ENCODE data around the gene FAM204A.

FAM204A gene

DNA sequence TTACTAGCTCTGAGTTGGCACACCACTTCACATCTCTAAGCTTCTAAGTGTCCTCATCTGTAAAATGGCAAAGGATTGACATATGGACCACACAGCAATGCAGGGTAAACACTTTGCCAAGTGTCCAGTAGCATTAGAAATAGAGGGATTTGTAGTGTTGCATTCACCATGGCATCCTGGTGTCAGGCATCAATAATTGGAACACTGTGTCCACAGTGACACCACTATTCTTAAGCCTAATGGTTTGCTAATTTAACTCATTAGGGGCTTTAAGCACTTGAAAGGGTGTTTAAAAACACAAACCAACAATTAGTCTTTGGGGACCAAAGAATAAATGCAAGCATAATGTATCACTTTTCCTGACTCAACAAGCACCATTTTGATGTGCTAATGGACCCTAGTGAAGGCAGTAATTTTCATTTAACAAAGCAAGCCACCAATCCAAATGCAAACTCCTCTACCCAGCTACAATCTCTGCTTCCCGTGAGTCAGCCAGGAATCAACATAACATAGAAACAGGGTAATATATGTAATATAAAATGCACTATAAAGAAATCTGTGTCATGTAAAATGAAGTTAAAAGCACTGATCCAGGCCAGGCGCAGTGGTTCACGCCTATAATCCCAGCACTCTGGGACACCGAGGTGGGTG is 75.9 kb downstream of the FAM204A start:
- no peak overlapping the region for H2AFZ ChIP-seq (ENCODE audit: low read depth, low read length)
- no peaks in the 10 kb centered on the region for H3K9me3 ChIP-seq (ENCODE audit: low read length)
- peaks cover 36% of the 10 kb centered on the region for H3K27me3 ChIP-seq (ENCODE audit: insufficient read depth, low read length)
- no peaks in the 10 kb centered on the region for H3K4me1 ChIP-seq (ENCODE audit: insufficient read depth, low read length)
- H3K4me3 ChIP-seq (ENCODE audit: low read length) = no peak overlapping the region
- no peaks in the 10 kb centered on the region for H3K36me3 ChIP-seq (ENCODE audit: insufficient read depth, low read length)

DNA sequence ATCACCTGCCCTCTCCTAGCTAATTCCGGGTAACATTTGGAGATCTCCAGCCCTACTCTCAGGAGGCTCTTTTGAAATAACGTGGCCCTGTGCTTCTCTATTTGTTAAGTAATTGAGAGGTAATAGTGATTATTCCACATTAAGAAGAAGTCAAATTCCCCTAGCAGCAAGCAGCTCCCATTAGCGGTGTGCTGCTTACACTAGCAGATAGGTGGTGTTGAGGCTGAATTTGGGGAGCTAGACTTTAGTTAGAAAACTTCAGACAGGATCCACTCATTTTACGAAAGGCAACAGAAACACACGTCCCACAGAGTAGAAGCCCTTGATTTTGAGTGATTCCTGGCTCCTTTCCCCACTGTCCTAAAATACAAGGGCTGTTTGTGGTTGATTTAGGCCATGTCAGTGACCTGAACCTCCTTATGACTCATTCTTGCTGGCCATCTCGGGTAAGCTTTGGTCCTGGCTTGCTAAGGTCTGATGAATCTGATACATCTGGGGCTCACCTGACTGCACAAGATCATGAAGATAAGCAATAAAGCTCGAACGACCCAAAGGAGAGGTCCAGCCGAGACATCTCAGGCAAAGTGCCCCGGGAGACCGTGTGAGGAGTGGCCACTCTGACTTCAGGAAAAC is 77.2 kb downstream of the FAM204A start:
- H2AFZ ChIP-seq (ENCODE audit: low read depth, low read length) = no peak overlapping the region
- no peaks in the 10 kb centered on the region for H3K4me1 ChIP-seq (ENCODE audit: insufficient read depth, low read length)
- H3K9me3 ChIP-seq (ENCODE audit: low read length) = no peaks in the 10 kb centered on the region
- H3K27me3 ChIP-seq (ENCODE audit: insufficient read depth, low read length) = peaks cover 36% of the 10 kb centered on the region
- no peak overlapping the region for H3K4me3 ChIP-seq (ENCODE audit: low read length)
- no peaks in the 10 kb centered on the region for H3K36me3 ChIP-seq (ENCODE audit: insufficient read depth, low read length)

DNA sequence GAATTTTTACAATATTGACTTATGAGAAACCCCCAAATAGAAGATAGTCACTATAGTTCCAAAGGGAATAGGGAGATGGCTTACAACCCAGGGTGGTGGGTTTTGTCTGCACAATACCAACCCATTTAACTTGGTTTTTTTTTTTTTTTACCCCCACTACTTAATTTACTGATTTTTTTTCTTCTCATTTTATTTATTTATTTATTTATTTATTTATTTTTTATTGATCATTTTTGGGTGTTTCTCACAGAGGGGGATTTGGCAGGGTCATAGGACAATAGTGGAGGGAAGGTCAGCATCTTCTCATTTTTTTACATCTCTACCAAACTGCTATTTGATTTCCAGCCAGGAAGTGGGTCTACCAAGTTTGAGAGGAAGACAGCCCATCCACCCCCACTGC is 77.9 kb downstream of the FAM204A start:
- H3K9me3 ChIP-seq (ENCODE audit: low read length) = no peaks in the 10 kb centered on the region
- no peaks in the 10 kb centered on the region for H3K36me3 ChIP-seq (ENCODE audit: insufficient read depth, low read length)

DNA sequence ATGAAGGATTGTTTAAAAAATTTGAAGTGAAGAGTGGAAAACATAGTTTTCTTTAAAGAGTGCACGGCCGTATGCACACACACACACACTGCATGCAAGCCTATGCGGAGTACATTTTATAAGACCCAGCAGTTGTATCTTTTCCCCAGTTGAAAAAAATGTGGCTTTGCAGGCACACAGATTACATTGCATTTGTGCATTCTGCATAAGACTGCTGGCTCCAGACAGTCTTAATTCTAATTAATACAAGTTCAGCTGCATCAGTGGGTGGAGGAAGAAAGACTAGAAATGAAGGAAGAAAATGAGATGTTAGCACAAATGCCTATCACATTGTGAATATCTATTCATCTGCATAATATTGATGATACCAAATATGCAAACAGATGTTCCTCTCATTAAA is 79.6 kb downstream of the FAM204A start:
- Histone ChIP-seq H3K9me3 (ENCODE audit: low read length) (no peaks in the 10 kb centered on the region), H3K4me3 (ENCODE audit: low read length) (no peak overlapping the region), H3K4me1 (ENCODE audit: insufficient read depth, low read length) (no peaks in the 10 kb centered on the region), H3K36me3 (ENCODE audit: insufficient read depth, low read length) (no peaks in the 10 kb centered on the region), H2AFZ (ENCODE audit: low read depth, low read length) (no peak overlapping the region), H3K27me3 (ENCODE audit: insufficient read depth, low read length) (peaks cover 28% of the 10 kb centered on the region)

More for the DNA sequence above, 77.9 kb downstream of the FAM204A start:
- H3K27me3 ChIP-seq (ENCODE audit: insufficient read depth, low read length) = peaks cover 30% of the 10 kb centered on the region
- H3K4me3 ChIP-seq (ENCODE audit: low read length) = no peak overlapping the region
- no peak overlapping the region for H2AFZ ChIP-seq (ENCODE audit: low read depth, low read length)
- no peaks in the 10 kb centered on the region for H3K4me1 ChIP-seq (ENCODE audit: insufficient read depth, low read length)

DNA sequence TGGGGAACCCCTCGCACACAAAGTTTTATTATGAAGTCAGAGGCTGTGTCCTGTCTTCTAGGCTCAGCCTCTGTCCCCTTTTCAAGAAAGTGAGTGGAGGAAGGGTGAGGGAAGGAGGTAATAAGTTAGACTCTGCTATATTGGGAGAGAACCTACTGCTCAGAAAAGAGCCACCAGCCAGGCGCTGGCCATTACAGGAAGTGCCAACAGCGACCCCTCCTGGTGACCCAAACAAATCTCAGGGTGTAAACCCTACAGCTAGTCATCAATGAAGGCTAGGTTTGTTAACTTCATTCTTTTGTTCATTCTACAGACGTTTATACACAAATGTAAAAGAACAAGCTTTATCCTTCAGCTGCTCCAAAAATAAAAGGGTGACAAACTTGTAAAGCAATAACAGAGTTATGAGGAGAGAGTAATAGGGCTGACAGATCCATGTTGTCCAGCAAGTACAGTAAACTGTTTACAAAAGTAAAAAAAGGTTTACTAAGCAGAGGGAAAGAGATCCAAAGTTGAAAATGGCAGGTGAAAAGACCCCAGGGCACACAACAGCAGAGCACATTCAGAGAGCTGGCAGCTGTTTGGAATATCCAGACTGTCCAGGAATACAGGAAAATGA is 82.7 kb downstream of the FAM204A start:
- Histone ChIP-seq H3K27me3 (ENCODE audit: insufficient read depth, low read length) (peaks cover 37% of the 10 kb centered on the region), H2AFZ (ENCODE audit: low read depth, low read length) (no peak overlapping the region), H3K9me3 (ENCODE audit: low read length) (no peaks in the 10 kb centered on the region), H3K4me1 (ENCODE audit: insufficient read depth, low read length) (no peaks in the 10 kb centered on the region), H3K36me3 (ENCODE audit: insufficient read depth, low read length) (no peaks in the 10 kb centered on the region), H3K4me3 (ENCODE audit: low read length) (no peak overlapping the region)

DNA sequence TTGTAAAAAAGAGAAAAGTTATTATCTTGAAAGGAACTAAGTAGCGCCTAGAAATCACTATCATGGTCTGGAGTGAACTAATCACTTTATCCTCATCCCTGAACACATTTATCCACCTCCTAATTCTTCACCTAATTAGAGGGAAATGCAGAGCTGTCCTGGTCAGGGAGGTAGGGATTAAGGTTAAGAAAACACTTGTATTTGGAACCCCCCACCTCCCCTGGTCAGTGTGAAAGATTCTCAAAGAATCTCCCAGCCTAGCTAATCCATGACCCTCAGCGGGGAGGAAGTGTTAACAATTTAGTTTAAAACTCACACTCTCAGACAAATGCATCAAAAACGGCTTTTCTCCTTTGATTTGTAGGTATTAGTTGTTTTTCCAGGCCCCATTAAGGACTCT is 83.8 kb downstream of the FAM204A start:
- Histone ChIP-seq H3K9me3 (ENCODE audit: low read length) (no peaks in the 10 kb centered on the region), H2AFZ (ENCODE audit: low read depth, low read length) (no peak overlapping the region), H3K4me1 (ENCODE audit: insufficient read depth, low read length) (no peaks in the 10 kb centered on the region), H3K4me3 (ENCODE audit: low read length) (no peak overlapping the region), H3K27me3 (ENCODE audit: insufficient read depth, low read length) (peaks cover 43% of the 10 kb centered on the region), H3K36me3 (ENCODE audit: insufficient read depth, low read length) (no peaks in the 10 kb centered on the region)

DNA sequence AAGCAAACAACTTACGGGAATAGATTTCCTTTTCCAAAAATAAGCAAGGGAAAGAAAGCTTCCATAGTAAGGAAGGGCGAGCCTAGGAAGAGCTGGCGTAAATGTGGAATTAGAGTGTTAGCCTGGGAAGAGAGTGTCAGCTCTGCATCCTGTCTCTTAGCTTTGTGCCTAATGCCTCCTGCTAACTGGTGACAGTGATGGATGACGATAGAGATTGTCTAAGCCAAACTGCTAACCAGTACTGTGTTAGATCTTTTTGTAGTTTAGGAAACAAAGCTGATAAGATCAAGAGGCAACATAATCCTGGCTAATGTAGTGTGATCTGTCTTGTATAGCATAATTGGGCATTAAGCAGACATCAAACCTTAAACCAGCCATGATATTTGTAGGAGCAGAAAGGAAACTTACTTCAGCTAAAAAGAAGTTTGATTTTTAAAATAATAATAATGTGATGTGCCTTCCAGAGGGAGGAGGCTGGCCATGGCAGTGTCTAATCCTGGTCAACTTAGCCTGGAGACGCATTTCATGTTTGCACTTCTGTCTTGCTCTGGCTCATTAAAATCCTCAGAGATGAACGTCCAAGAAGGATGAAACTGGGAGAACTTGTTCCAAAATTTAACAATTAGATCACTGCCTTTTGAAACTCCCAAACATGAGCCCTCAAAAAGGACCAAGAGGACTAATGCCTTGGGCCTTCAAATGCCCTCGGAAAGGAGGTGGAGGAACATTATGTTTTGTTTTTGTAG is 85.1 kb downstream of the FAM204A start:
- no peaks in the 10 kb centered on the region for H3K4me1 ChIP-seq (ENCODE audit: insufficient read depth, low read length)

DNA sequence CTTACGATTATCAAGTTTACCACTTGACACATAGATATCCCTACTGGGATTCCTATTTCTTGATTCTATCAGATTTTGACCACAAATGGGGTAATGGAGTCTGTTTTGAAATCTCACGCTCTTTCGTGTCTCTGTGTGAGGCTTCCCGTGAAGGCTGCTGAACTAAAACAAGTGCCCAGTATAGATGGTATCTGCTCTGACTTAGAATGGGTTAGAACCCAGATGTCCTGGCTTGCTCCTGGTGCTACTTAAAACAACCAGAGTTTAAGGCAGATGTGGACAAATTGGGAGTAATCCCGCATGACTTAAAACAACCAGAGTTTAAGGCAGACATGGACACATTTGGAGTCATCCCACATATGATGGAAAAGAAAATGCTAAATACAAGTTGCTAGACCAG is 85.9 kb downstream of the FAM204A start:
- H2AFZ ChIP-seq (ENCODE audit: low read depth, low read length) = no peak overlapping the region

More for the DNA sequence above, 85.1 kb downstream of the FAM204A start:
- peaks cover 45% of the 10 kb centered on the region for H3K27me3 ChIP-seq (ENCODE audit: insufficient read depth, low read length)
- no peak overlapping the region for H2AFZ ChIP-seq (ENCODE audit: low read depth, low read length)
- no peak overlapping the region for H3K4me3 ChIP-seq (ENCODE audit: low read length)
- no peaks in the 10 kb centered on the region for H3K36me3 ChIP-seq (ENCODE audit: insufficient read depth, low read length)
- H3K9me3 ChIP-seq (ENCODE audit: low read length) = no peaks in the 10 kb centered on the region

DNA sequence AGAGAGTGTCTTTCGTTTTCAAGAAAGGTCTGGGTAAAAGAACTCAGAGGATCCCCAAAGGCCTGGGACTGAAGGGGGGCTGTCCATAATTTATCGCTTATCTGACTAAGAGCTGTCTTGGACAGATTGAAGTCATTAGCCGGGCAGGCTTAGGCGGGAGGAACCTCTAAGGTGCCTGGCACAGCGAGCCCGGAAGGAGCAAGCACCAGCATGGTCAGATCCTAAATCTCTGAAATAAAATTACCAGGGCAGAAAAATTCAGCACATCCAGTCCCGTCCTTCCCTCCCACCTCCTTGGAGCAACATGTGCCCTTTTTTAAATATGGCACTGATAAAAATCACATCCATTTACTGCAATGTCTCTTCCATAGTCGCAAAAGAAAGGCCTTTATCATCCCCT is 86.8 kb downstream of the FAM204A start:
- no peaks in the 10 kb centered on the region for H3K4me1 ChIP-seq (ENCODE audit: insufficient read depth, low read length)
- H3K4me3 ChIP-seq (ENCODE audit: low read length) = no peak overlapping the region
- peaks cover 49% of the 10 kb centered on the region for H3K27me3 ChIP-seq (ENCODE audit: insufficient read depth, low read length)

More for the DNA sequence above, 85.9 kb downstream of the FAM204A start:
- Histone ChIP-seq H3K4me3 (ENCODE audit: low read length) (no peak overlapping the region), H3K4me1 (ENCODE audit: insufficient read depth, low read length) (no peaks in the 10 kb centered on the region), H3K9me3 (ENCODE audit: low read length) (no peaks in the 10 kb centered on the region), H3K27me3 (ENCODE audit: insufficient read depth, low read length) (peaks cover 45% of the 10 kb centered on the region), H3K36me3 (ENCODE audit: insufficient read depth, low read length) (no peaks in the 10 kb centered on the region)

DNA sequence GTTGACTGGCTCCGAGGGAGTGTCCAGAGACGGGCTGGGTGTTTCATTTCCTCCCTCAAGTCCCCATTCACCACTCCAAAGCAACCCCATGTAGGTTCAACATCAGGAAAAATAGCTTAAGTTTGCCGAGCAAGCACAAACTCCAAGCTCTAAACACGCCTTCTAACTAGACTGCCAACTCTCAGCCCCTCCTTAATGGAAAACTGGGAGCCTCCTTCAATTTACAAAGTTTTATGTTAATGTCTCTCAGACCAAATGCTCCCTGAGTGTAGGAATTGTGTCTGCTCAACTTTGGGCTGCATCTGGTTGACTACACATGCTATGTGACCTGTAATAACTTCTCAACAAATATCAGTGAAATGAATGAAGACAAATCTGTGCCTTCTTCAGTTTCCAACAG is 87.5 kb downstream of the FAM204A start:
- Histone ChIP-seq H3K4me1 (ENCODE audit: insufficient read depth, low read length) (no peaks in the 10 kb centered on the region), H3K4me3 (ENCODE audit: low read length) (no peak overlapping the region), H3K36me3 (ENCODE audit: insufficient read depth, low read length) (no peaks in the 10 kb centered on the region), H3K27me3 (ENCODE audit: insufficient read depth, low read length) (peaks cover 50% of the 10 kb centered on the region), H3K9me3 (ENCODE audit: low read length) (no peaks in the 10 kb centered on the region), H2AFZ (ENCODE audit: low read depth, low read length) (no peak overlapping the region)

More for the DNA sequence above, 86.8 kb downstream of the FAM204A start:
- no peaks in the 10 kb centered on the region for H3K36me3 ChIP-seq (ENCODE audit: insufficient read depth, low read length)
- H3K9me3 ChIP-seq (ENCODE audit: low read length) = no peaks in the 10 kb centered on the region
- no peak overlapping the region for H2AFZ ChIP-seq (ENCODE audit: low read depth, low read length)

DNA sequence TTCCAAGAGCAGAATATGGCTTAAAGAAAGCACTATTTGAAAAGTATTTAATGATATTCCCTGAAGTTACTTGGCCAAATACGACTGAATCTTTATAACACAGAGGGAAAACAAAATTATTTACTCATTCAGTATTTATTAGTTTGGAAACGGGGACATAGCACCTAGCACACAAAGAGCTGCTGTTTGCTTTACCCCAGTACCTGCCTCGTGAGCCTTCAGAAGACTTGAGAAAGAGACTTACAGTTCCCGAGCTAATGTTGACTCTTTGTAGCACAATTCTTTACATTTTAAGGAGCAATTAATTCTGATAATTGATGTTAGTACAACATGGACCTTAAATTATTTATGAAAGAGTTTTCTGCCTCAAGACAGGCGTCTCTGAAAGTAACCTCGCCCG is 88.7 kb downstream of the FAM204A start:
- H3K36me3 ChIP-seq (ENCODE audit: insufficient read depth, low read length) = no peaks in the 10 kb centered on the region
- H3K27me3 ChIP-seq (ENCODE audit: insufficient read depth, low read length) = peaks cover 48% of the 10 kb centered on the region
- no peaks in the 10 kb centered on the region for H3K4me1 ChIP-seq (ENCODE audit: insufficient read depth, low read length)

DNA sequence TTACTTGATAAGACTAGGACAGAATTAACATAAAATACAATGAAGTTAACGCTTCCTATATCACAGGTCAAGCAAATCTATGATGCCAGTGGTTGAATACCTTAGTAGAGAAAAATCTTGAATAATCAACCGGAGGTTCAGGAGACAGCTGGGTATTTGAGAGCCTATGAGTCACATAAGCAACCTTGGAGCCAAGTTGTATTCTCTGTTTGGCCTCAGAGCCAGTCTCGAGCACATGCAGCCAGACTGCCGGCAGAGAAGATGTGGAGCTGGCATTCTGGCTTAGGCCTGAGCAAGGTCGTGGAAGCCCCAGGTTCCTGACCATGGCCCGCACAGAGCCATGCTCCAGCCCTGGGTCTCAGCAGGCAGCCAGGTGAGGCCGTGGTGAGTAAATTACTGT is 90.3 kb downstream of the FAM204A start:
- Histone ChIP-seq H3K9me3 (ENCODE audit: low read length) (no peaks in the 10 kb centered on the region), H3K27me3 (ENCODE audit: insufficient read depth, low read length) (peaks cover 48% of the 10 kb centered on the region), H3K36me3 (ENCODE audit: insufficient read depth, low read length) (no peaks in the 10 kb centered on the region), H3K4me1 (ENCODE audit: insufficient read depth, low read length) (no peaks in the 10 kb centered on the region), H3K4me3 (ENCODE audit: low read length) (no peak overlapping the region), H2AFZ (ENCODE audit: low read depth, low read length) (no peak overlapping the region)

More for the DNA sequence above, 88.7 kb downstream of the FAM204A start:
- H3K4me3 ChIP-seq (ENCODE audit: low read length) = no peak overlapping the region
- H3K9me3 ChIP-seq (ENCODE audit: low read length) = no peaks in the 10 kb centered on the region
- no peak overlapping the region for H2AFZ ChIP-seq (ENCODE audit: low read depth, low read length)

DNA sequence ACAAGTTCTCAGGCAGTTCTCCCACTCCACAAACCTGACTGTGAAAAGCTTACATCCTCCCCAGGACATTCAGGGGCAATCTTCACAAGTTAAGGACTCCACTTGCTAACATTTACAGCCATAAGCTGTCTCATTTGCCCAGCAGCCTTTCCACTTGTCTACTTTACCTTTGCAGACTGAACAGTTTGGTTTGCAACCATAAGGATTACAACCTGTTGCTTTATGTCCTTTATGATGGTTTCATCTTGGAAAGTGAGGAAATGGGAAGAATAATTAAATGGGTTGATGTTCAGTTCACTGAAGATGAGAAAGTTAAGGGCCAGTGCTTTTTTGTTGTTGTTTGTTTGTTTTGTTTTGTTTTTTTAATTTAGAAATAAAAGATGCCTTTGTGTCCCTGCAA is 92.4 kb downstream of the FAM204A start:
- Histone ChIP-seq H3K36me3 (ENCODE audit: insufficient read depth, low read length) (no peaks in the 10 kb centered on the region), H3K4me3 (ENCODE audit: low read length) (no peak overlapping the region), H2AFZ (ENCODE audit: low read depth, low read length) (no peak overlapping the region), H3K27me3 (ENCODE audit: insufficient read depth, low read length) (peaks cover 52% of the 10 kb centered on the region), H3K4me1 (ENCODE audit: insufficient read depth, low read length) (no peaks in the 10 kb centered on the region), H3K9me3 (ENCODE audit: low read length) (no peaks in the 10 kb centered on the region)
